Glomerular visceral epithelial cell (primary cell): Measurements from ENCODE around the gene UVSSA.
A peak's percentile ranks its signal among the peaks of the same experiment; 100 is the strongest.

Experiments used
- DNase-seq: peaks from one replicate; pipeline ENCODE4 v3.0.0-alpha.2; 2016; ENCODE audit errors: extremely low spot score

The UVSSA gene

GRCh38 chr4:1348746-1349145 is 1.7 kb downstream of the UVSSA start:
- no peak for DNase-seq

DNA sequence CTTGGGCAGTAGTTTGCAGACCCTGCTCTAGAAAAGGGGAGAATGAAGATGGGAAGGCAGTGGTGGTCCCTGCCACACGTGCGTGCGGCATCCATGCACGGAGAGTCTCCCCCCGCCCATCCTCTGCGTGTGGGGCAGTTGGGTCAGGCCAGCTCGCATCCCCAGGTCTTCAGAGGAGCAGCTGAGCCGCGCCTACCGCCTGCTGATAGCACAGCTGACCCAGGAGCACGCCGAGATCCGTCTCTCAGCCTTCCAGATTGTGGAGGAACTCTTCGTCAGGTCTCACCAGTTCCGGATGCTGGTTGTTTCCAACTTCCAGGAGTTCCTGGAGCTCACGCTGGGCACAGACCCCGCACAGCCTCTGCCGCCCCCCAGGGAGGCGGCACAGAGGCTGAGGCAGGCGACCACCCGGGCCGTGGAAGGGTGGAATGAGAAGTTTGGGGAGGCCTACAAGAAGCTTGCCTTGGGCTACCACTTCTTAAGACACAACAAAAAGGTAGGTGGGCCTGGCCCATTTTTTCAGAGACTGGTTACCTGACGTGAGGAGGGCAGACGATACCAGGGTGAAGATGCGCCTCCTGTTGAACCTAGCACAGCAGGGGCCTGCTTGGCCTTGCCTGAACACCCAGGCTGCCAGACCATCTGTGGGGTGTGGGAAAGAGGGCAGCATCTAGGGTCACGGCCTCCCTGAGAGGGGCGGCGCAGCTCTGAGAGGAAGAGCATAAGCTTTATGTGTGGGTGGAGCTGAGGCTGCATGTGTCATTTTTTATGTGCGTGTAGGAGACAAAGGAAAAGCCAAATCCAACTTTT is 2.6 kb downstream of the UVSSA start:
- DNase-seq = no peak

GRCh38 chr4:1350169-1350520 is 3.1 kb downstream of the UVSSA start:
- no peak for DNase-seq

- DNase-seq = peak; percentile 81
Observed at GRCh38 chr4:1351854-1352566, 5.0 kb downstream of the UVSSA start.

DNA sequence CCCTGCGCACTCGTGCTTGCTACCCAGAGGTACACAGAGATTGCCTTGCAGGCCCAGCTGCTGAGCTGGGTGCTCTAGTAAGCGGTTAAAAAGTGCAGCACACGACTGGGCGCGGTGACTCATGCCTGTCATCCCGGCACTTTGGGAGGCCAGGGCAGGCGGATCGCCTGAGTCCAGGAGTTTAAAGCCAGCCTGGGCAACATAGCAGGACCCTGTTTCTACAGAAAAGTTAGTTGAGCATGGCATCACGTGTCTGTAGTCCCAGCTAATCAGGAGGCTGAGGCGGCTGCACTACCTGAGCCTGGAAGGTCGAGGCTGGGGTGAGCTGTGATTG is 5.5 kb downstream of the UVSSA start:
- DNase-seq = no peak

DNA sequence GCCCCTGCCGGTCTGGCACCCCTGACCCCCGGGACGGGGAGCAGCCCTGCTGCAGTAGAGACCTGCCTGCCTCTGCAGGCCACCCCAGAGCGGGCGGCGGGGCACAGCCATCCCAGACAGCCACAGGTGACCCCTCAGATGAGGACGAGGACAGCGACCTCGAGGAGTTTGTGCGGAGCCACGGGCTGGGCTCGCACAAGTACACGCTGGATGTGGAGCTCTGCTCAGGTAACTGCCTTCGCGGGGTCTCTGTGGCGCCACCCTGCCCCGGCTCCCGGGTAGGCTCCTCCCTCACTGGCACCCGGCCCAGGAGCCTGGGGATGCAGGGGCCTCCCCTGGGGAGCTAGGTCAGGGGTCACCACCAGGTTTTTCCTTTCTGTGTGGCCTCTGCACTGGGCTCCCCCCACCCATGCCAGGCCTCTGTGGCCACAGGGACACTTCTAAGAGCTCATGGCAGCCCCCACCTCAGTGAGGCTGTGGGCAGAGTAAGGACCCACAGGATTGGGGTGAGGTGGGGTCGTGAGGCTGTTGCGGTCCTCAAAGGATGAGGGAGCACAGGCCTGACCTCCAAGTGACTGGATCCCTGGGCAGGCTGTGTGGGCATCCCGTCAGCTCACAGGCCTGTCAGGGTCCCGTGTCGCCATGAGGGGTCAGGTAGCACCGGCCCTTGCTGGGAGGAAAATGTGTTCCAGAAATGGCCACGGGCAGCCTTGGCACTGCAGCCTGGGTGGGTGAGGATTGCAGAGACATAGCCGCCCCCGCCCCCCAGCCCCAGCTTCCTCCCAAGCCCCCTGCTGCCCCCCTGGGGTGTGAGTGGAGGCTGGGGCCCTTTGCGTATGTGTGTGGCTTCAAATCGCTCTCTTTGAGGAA is 6.4 kb downstream of the UVSSA start:
- DNase-seq = no peak

DNA sequence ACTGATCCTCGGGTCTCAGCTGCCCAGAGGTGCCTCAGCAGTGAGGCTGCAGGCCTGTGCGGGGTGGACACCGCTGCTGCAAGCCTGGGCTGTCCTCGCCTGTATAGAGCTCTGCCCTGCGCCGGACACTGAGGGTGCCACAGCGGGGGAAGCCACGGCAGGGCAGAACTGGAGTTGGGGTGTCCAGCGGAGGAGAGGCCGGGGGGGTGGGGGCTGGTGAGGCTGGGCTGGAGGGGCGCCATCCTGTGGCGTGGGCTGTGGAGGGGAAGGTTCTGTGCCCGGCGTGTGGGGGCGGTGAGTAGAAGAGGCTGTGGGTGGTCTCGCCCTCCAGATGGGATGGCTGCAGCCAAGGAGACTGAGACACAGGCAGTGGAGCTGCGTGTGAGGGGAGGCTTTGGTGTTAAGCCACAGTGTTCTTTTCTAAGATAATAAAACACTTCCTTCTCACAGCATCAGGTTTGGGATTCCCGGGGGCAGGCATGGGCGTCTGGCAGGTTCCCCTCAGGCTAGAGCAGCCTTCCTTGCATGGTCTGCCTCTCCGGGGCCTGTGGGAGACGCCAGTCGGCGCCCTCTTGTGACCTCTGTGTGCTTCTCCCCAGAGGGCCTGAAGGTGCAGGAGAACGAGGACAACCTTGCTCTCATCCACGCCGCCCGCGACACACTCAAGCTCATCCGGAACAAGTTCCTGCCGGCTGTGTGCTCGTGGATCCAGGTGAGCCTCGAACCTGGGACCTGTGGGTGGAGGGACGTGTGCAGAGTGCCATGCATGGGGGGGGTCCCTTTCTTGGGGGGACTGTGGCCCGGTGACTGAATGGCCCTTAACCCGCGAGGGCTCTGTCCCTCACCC is 7.4 kb downstream of the UVSSA start:
- no peak for DNase-seq

- DNase-seq = no peak
Observed at GRCh38 chr4:1354983-1355275, 7.9 kb downstream of the UVSSA start.

DNA sequence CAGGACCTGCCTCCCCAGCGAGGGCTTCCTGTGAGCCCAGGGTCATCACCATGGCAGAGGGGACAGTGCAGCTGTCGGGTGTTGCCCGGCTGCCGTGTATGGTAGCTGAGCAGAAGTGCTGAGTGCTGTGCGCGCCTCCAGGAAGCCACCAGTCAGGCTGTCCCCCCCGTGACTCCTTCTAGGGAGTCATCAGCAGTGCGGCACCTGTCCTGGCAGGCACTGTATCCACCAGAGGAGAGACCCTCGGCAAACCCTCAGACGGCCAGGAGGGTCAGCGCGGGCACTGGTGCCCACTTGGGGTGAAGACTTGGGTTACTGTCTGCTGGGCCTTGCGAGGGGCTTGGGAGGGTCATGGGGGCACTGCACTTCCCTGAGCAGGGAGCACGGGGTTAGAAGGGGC is 8.4 kb downstream of the UVSSA start:
- no peak for DNase-seq

- DNase-seq = peak; percentile 42
Observed at GRCh38 chr4:1356181-1356998, 9.4 kb downstream of the UVSSA start.

DNA sequence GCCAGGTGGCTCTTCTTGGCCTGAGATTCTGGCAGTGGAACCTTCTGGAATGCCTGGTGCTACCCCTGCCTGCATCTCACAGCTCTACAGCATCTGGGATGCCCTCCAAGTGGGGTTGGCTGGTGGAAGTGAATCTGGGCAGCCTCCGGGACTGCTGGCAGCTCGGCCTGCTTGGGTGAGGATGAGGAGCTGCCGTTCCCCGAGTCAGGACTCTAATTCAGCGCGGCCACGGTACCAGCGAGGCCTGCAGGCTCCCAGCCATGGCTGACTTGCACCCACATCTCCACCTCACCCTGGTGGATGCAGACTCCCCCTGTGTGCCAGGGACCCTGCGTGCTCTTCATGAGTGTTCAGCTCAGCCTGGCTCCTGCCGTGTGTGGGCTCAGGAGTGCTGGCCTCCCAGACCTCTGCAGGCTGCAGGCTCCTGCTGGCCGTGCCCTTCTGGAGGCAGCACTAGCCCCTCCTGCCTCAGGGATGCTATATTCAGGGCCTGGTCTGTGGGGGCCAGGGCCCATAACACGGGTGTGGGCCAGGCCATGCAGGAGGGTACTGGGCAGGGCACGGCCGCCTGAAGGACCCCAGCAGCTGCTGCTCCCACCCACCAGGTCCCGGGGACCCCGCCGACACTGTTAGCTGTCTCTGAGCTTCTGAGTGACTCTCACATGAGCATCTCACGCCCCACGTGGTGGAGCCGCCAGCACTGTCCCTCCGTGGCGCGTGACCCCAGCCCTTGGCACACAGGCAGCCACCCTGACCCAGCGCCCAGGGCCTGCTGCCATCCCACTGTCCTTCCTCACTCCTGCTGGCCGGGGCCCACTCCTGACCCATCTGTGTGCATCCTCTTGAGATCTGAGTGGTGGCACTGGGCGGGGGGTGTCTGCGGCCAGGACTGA is 10.6 kb downstream of the UVSSA start:
- DNase-seq = no peak

DNA sequence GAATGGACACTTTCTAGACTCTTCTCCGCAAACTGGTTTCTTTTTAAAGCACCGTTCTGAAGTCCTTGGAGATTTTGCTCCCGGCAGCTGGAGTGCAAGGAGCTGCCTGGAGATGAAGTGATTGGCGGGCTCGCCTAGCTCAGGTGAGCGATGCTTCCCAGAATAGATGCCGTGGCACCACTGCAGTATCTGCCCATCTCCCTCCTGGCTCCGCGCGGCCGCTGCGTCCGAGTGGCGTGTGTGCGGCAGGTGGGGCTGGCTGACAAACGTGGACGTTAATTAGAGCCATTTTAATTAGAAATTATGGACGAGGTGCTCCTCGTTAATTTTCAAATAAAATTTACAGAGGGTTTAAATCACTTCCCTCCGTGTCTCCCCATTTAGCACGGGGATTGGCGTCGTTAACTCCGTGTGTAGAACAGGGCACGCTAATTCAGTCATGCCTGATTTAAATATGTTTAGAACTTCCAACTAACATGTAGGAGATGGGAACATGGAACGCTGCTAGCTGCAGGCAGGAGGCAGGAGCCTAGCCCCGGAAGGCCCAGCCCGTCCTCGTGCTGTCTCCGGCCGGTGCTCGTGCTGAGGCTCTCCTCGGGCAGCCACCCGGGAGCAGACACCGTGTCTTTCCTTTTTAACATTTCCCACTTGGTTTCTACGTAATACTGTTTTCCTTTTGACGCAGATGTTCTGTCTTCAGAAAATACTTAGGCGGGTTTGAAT is 11.6 kb downstream of the UVSSA start:
- no peak for DNase-seq

- no peak for DNase-seq
Observed at GRCh38 chr4:1359144-1359501, 12.1 kb downstream of the UVSSA start.

DNA sequence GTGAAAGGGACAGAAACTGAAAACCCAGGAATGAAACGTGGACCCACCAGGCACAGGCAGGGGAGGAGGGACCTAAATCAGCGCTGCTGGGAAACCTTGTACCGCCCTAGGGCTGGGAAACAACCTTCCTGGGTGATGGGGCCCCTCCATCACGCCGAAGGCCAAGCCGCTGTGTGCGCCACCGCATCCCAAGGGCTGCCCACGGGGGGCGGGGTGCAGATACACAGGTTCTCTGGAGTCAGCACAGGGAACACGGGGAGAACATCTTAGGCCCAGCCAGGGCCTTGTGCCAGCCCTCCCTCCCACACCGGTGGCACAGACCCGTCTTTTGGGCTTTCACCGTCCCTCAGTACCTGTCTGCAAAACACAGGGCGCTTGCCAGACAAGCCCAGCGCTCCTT is 13.0 kb downstream of the UVSSA start:
- DNase-seq = no peak

- DNase-seq = no peak
Observed at GRCh38 chr4:1360423-1361283, 13.6 kb downstream of the UVSSA start.

DNA sequence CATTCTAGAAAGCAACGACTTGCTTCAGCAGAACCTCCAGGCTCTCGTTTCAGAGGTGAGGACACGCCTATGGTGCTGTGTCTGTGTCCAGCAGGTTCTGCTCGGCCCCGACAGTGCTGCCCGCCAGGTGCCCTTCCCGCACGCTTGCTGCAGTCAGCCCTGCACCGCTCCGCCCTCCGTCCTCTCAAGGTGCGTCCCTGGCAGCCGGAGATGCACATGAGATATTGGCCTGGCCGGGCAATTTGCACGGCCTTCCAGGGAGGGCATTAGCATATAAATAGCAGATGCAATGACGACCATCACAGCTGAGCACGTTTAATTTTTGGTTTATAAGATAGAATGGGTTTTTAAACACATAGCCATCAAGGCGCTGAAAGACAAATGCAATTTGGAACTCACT is 14.4 kb downstream of the UVSSA start:
- no peak for DNase-seq

DNA sequence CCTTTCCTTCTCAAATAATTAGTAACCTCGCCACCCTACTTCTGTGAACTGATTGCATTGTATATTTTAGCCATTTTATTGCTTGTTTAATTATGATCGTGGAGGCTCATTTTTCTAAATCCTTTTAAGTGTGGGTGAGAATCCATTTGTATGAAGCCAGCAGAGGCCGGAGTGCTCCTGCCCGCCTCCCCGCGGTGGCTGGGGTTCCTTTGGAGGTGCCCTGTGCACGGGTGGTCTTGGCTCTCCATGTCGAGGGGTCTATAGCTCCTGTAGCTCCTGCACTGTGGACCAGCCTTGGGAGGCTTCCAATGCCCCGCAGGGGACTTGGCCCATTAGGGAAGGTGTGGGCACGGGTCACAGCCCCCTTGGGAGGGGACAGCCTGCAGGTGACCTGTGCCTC is 15.0 kb downstream of the UVSSA start:
- no peak for DNase-seq

GRCh38 chr4:1362521-1362920 is 15.5 kb downstream of the UVSSA start:
- no peak for DNase-seq

- DNase-seq = no peak
Observed at GRCh38 chr4:1363513-1363912, 16.5 kb downstream of the UVSSA start.
